NCI-H2227 (cell line): ENCODE data around the gene TMCC3.

Experiments
- DNase-seq: peaks from one replicate; lab custom pipeline; 2025; ENCODE audit not compliant: unreplicated experiment; lab: John Stamatoyannopoulos, UW

The TMCC3 gene

GRCh38 chr12:94536040-94536965 is 114.1 kb downstream of the TMCC3 start:
- DNase-seq, result no peak

GRCh38 chr12:94535510-94535921 is 114.8 kb downstream of the TMCC3 start:
- peak; percentile 52 for DNase-seq

DNA sequence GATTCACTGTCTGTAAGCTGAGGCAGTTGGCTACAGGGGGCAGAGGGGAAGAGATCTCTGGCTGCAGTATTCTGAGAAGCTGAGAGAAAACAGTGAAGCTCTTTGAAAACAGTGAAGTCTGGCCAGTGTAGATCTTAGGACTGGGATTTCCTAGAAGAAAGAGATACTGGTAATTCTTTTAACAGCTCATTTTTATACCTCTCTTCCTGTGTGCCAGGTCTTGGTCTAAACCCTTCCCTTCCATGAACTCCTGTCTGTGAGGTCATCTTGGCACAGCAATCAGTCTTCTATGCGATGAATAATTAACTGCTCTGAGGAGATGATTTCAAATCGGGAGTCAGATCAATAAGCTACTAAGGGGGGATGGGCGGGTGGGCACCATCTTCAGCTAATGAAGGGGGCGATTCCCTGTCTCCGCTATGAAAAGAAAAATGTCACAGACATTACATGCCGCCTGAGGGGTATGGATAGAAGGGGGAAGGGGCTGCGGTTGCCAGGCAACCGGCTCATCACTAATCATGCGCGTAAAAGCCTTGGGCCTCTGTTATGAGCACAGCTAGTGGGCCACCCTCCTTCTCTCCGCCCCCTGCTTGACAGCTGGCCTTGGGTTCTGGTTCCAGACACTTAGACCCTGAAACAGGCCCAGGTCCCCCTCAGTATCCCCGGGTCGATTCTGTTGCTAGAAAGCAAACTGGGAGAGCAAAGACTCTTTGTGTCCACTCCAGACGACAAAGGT is 115.4 kb downstream of the TMCC3 start:
- peak; percentile 67 for DNase-seq

- DNase-seq, result no peak
Observed at GRCh38 chr12:94534278-94534677, 116.1 kb downstream of the TMCC3 start.

- peak; percentile 86 for DNase-seq
Observed at GRCh38 chr12:94532490-94533422, 117.6 kb downstream of the TMCC3 start.

GRCh38 chr12:94531196-94531720 is 119.1 kb downstream of the TMCC3 start:
- no peak for DNase-seq

GRCh38 chr12:94525951-94526350 is 124.4 kb downstream of the TMCC3 start:
- no peak for DNase-seq
